ENCODE data around the gene ASIC5. TPM values are rescaled to one million over a fixed set of nuclear protein-coding genes. Genes with fewer than 3 reads are reported as not detected.
"Not testable (repeated sequence)": the region's sequence is repeated elsewhere in the genome, so short reads cannot be mapped to it uniquely, and the experiment has no call there.

ASIC5 gene
- polyA plus RNA-seq, 4 donors, result 0.17 to 0.32 (median 0.25) TPM

- DNase-seq (ENCODE audit: low read depth in 4 of 4, low spot score in 2 of 4), result no peak
These were observed 63.7 kb downstream of the ASIC5 start for GRCh38 chr4:155802190-155802959.

DNA sequence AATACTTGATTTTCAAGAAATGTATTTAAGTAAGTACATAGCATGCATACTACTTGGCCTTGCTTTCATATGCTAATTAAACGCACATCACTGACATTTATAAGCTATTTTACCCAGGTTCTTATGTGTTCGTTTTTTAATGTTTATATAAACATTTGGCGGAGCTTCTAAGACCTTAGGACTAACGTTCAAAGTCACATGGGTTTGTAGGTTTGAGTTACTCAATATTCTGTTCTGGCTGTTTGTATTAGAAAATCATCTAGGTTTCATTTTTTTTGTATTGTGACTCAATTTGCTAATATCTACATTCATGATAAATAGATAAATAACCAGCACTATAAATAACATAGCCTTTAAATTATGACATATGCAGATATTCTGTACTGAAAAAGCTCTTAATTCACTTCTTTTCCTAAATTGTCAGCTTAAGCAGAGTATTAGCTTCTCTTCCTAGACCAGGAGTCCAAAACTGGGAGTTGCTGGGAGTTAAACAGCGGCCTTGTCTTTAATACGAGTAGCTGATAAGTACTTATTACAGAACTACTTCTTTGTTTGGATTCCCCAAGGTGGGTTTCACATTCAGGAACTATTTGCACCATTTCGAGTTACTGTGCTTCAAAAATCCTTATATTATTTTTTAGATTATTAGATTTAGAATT, 65.3 kb downstream of the ASIC5 start:
- DNase-seq (ENCODE audit: low read depth in 4 of 4, low spot score in 2 of 4), result no peak

DNA sequence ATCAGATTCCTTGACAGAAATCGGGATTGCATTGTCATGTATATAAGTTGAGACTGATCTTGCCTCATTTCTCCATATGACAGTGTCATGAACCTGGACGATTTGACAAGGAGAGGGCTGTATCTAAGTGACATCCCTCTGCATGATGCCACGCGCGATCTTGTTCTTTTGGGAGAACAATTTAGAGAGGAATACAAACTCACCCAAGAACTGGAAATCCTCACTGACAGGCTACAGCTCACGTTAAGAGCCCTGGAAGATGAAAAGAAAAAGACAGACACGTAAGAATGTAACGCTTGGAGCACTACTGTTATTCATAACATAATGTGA, 66.3 kb downstream of the ASIC5 start:
- no peak for DNase-seq (ENCODE audit: low read depth in 4 of 4, low spot score in 2 of 4)

DNA sequence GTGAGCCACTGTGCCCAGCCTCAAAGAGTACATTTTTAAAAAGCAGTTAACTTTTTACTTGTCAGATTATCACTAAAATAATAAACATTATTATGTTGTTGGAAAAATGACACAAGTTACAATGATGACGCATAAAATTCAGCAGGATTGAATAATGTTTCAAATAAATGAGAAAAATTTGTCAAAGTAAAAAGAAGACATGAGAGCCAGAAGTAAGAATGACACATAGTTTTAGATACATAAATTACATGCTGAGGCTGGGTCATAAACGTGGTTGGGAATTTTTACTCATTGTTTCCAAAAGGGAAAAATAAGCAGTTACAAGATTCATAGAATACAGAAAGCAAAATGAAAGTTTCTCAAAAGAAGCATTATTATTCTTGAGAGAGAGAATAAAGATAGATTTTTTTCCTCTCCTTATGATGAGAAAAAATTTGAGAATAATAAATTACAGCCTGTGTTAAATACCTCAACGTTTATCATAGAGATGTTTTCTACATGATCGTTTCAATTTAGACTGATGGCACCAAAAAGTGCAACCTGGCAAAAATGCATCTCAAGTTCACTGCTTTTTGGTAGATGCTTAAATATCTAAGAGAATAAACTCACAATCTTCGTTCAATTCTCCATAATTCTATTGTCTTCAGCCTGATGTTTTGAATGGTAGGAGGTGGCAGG, 66.8 kb downstream of the ASIC5 start:
- no peak for DNase-seq (ENCODE audit: low read depth in 4 of 4, low spot score in 2 of 4)

DNA sequence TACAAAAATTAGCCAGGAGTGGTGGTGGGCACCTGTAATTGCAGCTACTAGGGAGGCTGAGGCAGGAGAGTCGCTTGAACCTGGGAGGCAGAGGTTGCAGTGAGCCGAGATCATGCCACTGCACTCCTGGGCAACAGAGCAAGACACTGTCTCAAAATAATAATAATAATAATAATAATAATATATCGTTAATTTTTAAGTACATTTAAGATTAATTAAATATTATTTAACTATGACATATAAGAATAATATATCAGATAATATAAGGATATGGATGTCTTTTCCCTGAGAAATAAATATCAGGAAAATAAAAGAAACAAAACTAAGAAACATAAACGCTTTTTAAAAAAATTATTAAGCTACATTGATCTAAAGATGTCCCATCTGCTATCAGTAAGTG, 68.5 kb downstream of the ASIC5 start:
- DNase-seq (ENCODE audit: low read depth in 4 of 4, low spot score in 2 of 4), result not testable (repeated sequence)

DNA sequence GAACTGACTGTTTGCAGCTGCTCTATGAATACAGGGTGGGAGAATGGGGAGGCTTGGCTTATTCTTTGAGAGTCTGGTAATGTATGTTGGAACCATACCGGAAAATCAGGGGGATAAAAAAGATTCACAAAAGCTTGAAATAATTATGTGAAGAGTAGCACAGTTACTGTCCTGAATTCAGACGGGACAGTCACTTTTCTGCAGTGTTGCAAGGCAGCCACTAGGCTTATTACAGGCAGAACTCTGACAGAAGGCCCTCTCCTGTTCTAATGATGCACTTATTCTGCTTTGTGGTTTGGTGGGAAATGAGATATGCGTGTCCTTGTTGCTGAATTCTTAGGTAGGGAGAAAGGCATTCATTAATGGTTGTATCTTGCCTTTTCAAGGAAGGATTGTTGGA, 70.1 kb downstream of the ASIC5 start:
- DNase-seq (ENCODE audit: low read depth in 4 of 4, low spot score in 2 of 4), result no peak

DNA sequence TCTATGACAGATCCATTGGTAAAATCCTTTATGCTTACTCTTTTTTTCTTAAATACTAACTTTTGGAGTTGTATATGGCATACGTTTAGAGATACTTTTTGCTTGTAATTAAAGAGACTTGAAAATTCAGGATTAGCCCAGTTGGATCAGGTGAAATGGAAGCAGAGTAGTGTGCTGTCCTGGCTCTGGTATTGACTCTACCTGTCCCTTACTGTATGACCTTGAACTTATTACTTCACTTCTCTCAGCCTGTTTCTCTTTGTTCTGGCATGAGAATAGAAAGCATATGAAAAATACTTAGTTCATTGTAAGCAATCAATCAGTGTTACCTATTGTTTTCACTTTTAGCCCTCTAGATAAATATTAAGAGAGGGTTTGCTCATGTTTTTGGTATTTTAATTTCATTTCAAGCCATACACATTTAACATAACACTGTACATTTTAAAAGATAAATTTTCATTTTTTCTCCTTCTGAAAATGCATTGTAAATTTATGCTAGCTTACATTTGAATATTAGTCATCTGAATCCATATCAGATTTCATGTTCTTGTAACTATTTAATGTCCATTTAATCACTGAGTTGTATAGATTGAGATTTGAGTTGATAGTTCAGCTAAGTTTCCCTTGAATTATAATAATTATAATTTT, 71.4 kb downstream of the ASIC5 start:
- DNase-seq (ENCODE audit: low read depth in 4 of 4, low spot score in 2 of 4), result no peak

DNA sequence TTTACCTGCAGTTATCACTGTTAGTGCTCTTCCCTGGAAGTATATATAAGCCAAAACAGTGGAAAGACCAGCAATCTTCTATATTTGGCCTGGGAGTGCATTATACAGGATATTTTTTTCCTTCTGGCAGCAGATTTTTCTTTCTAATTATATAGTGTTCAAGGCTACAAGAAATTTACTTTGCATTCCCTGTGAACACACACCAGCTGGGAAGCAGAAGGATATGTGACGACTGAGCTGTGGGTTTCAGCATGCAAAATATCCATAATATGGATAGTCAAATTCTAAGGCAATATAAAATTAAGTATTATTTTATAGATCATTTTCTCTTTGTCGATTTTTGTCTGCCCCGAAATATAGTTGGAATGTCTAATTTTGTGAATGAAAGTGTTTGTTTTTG, 76.1 kb downstream of the ASIC5 start:
- DNase-seq (ENCODE audit: low read depth in 4 of 4, low spot score in 2 of 4), result no peak

DNA sequence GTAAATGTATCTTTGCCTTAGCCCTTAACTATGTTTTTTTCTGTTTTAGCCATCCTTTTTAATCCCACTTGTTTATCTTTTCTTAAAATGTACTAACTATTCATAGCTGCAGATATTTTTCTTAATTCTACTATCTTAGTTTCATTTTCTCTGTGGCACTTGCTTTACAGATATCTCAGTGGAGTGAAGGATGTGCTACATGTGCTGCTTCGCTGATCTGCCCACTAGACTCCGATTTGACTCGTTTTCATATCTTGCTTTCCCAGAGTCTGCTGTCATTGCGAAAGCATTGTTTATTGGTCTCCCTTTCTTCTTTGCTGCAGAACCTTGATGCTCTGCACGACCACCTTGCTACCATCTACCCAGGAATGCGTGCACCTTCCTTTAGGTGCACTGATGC, 76.7 kb downstream of the ASIC5 start:
- DNase-seq (ENCODE audit: low read depth in 4 of 4, low spot score in 2 of 4), result no peak

DNA sequence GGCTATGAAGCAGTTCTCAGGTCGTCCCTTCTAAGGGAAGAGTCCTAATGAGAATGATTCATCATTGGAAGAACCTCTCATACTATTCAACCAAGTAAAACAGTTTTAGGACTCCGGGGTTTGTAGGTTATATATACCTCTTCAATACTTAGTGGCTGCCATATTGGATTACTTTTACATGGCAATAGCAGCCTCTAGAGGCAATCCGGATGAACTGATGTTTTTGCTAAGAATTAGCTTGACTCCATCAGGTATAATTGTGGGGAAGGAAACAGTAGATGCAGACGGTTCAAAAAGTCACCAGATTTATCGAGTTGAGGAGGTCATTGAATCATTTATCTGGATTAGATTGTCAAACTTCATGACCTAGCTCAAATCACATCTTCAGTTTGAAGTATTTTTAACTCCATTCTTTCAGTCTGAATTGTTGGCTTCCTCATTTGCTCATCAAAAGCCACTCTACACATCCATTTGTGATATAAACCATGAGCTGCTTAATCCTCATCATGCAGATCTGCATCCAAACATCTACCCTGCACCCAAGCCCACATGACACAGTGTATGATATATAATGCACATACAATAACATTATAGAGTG, 78.9 kb downstream of the ASIC5 start:
- DNase-seq (ENCODE audit: low read depth in 4 of 4, low spot score in 2 of 4), result peak in 1 of 4 donors; percentile 54

DNA sequence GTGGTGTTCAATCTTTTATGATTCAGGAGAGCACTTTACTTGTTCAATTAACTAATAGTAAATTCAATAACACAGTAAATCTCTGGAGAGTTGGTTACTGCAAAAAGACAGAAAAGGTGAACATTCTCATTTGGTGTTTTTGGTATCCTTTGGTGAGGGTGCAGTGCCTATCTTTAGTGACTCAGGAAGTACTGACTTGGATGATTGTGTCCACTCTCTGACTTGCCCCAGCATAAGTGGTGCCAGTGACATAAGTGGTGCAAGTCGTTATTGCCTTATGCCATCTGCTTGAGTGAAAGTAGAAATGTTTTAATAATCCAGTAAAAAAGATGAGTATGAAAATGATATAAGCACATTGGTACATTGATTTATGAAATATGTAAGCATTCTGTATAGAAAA, 80.2 kb downstream of the ASIC5 start:
- no peak for DNase-seq (ENCODE audit: low read depth in 4 of 4, low spot score in 2 of 4)

GRCh38 chr4:155784637-155785036, 81.4 kb downstream of the ASIC5 start:
- DNase-seq (ENCODE audit: low read depth in 4 of 4, low spot score in 2 of 4), result no peak

DNA sequence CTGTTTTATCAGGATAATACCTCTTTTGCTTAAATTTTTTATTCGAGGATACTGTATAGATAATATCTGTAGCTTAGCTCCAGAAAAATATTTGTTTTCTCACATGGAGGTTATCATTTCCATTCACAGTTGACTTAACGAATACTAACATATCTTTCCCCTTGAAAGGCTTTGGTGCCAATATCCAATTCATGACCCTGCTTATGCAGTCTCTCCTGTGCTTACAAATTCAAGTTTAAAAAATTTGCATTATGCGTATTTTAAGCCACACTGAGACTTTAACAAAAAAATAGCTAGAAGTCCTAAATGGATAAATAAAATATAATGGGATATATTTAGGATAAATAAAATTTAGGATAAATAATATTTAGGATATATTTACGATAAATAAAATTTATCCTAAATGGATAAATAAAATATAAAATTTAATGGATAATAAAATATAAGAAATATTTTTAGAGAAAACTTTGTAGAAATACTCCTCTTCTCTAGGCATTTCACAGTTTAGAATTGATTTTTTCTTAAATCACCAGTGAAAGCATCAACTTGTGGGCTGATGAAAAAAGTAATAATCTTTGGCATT, 84.7 kb downstream of the ASIC5 start:
- DNase-seq (ENCODE audit: low read depth in 4 of 4, low spot score in 2 of 4), result no peak

DNA sequence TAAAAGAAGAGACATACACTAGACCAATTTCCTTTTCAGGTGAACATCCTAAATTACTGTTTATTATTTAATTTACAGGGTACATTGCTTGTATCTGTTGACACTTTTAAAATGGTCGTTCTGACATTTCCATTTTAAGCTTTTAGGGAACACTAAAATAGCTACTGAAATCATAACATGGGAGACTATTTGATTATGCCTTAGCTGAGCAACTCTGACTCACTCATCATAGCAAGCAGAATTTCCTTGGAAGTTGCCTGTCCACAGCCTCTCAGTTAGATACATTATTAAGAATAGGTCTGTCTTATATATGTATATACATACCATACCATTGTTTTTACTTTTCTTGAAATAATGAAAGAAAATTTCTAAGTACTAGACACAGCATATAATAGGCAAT, 85.3 kb downstream of the ASIC5 start:
- DNase-seq (ENCODE audit: low read depth in 4 of 4, low spot score in 2 of 4), result no peak

Other genes with a start within 250 kb of the ASIC5 start
- 10 to 100 TPM; 69.9 to 96.7 (median 83.8) TPM for gene GUCY1A1, start 199.4 kb downstream of the ASIC5 start, polyA plus RNA-seq (ENCODE audit: insufficient read length in 4 of 4)
- gene GUCY1B1, start 107.3 kb downstream of the ASIC5 start, polyA plus RNA-seq (ENCODE audit: insufficient read length in 4 of 4), result 10 to 100 TPM; 59.6 to 77.0 (median 68.3) TPM
- gene TDO2, start 37.4 kb upstream of the ASIC5 start, polyA plus RNA-seq (ENCODE audit: insufficient read length in 4 of 4), result 1 to 10 TPM; 2.8 to 4.0 (median 3.3) TPM
- 10 to 100 TPM; 34.4 to 57.2 (median 41.5) TPM for gene CTSO, start 87.6 kb upstream of the ASIC5 start, polyA plus RNA-seq (ENCODE audit: insufficient read length in 4 of 4)